GM23338 (cell line): ENCODE measurements around the gene SLC22A5.

ENCODE experiments used
- CREB1 ChIP-seq: fragments of 250-450 bp; sonication (Bioruptor Pico); IDR thresholded peaks from 2 replicates; pipeline ENCODE4 v1.5.0; 2020; ENCODE audit warnings: low read depth, mild to moderate bottlenecking, moderate library complexity
- CTCF ChIP-seq, 2 experiments: fragments of 200-600 bp in 1 of 2; sonication (generic) in 1 of 2; conservative IDR thresholded peaks; 2 replicates each; pipeline versions ENCODE4 v1.5.1 to v1.6.1; 2016 to 2017; ENCODE audit warnings: antibody characterized with exemption in 2 of 2, low read depth in 2 of 2, mild to moderate bottlenecking in 2 of 2, moderate library complexity in 1 of 2
- ETS1 ChIP-seq: IDR thresholded peaks from 2 replicates; pipeline ENCODE4 v1.6.1; 2016; ENCODE audit warnings: antibody characterized with exemption
- EZH2 ChIP-seq: fragments of 200-600 bp; sonication (generic); IDR thresholded peaks from one replicate; pipeline ENCODE4 v1.8.0; 2017; ENCODE audit warnings: antibody characterized with exemption, mild to moderate bottlenecking, low read depth; ENCODE audit not compliant: unreplicated experiment
- EZH2phosphoT487 ChIP-seq: fragments of 200-600 bp; sonication (generic); IDR thresholded peaks from one replicate; pipeline ENCODE4 v1.8.1; 2018; ENCODE audit warnings: antibody characterized with exemption; ENCODE audit not compliant: unreplicated experiment
- JUNB ChIP-seq: IDR thresholded peaks from one replicate; pipeline ENCODE4 v1.6.1; 2016; ENCODE audit warnings: antibody characterized with exemption; ENCODE audit not compliant: unreplicated experiment
- NANOG ChIP-seq: IDR thresholded peaks from 2 replicates; pipeline ENCODE4 v1.6.1; 2016; ENCODE audit warnings: antibody characterized with exemption, borderline replicate concordance
- POLR2AphosphoS5 ChIP-seq: IDR thresholded peaks from 2 replicates; pipeline ENCODE4 v1.6.1; 2016; ENCODE audit warnings: antibody characterized with exemption, low read depth
- REST ChIP-seq: IDR thresholded peaks from one replicate; pipeline ENCODE4 v1.6.1; 2018; ENCODE audit warnings: antibody characterized with exemption; ENCODE audit not compliant: unreplicated experiment
- STAT1 ChIP-seq: IDR thresholded peaks from one replicate; pipeline ENCODE4 v1.6.1; 2016; ENCODE audit warnings: antibody characterized with exemption; ENCODE audit not compliant: unreplicated experiment
- ZNF114 ChIP-seq: fragments of 250-450 bp; sonication (Bioruptor Pico); IDR thresholded peaks from 2 replicates; pipeline ENCODE4 v1.5.0; 2020; ENCODE audit warnings: mild to moderate bottlenecking, moderate library complexity
- ZNF331 ChIP-seq: fragments of 250-450 bp; sonication (Bioruptor Pico); IDR thresholded peaks from 2 replicates; pipeline ENCODE4 v1.5.0; 2020; ENCODE audit warnings: low read depth, mild to moderate bottlenecking, moderate library complexity
- ZNF462 ChIP-seq: fragments of 250-450 bp; sonication (Bioruptor Pico); IDR thresholded peaks from 2 replicates; pipeline ENCODE4 v1.5.0; 2020; ENCODE audit warnings: mild to moderate bottlenecking, moderate library complexity

- TF ChIP-seq EZH2phosphoT487 (no peak), CTCF (conservative IDR thresholded peaks at IDR 0.05; ENCODE audit: low read depth in 2 of 2) (no peak), REST (no peak), POLR2AphosphoS5 (no peak), EZH2 (no peak), ZNF462 (CRISPR knock-in tag) (no peak), NANOG (no peak), CREB1 (CRISPR knock-in tag) (no peak), ZNF331 (CRISPR knock-in tag) (no peak), JUNB (no peak), ETS1 (no peak), ZNF114 (CRISPR knock-in tag) (no peak), STAT1 (no peak)
Observed at GRCh38 chr5:132375957-132376356, 6.4 kb downstream of the SLC22A5 start.
